GM23248 (cell line): ENCODE data around the gene NOL4L.

Experiments
- EZH2 ChIP-seq: fragments of 200-600 bp; sonication (generic); IDR thresholded peaks from 2 replicates; pipeline ENCODE4 v1.6.1; 2018; ENCODE audit warnings: antibody characterized with exemption, mild to moderate bottlenecking; ENCODE audit not compliant: insufficient read depth, poor library complexity, severe bottlenecking
- EZH2phosphoT487 ChIP-seq: fragments of 200-600 bp; sonication (generic); IDR thresholded peaks from 2 replicates; pipeline ENCODE4 v1.6.1; 2018; ENCODE audit warnings: antibody characterized with exemption, moderate library complexity, mild to moderate bottlenecking, low read depth; ENCODE audit not compliant: insufficient read depth

GRCh38 chr20:32458837-32459220, 126.3 kb downstream of the NOL4L start:
- TF ChIP-seq EZH2phosphoT487 (no peak), EZH2 (no peak)
